ENCODE measurements around the gene REG3A. TPM values are rescaled to one million over a fixed set of nuclear protein-coding genes. Genes with fewer than 3 reads are reported as not detected.

The REG3A gene
- total RNA-seq, 1 donor from 2014 or later: not detected

GRCh38 chr2:79114797-79115494, 44.6 kb downstream of the REG3A start:
- Histone ChIP-seq H3K4me1 (no peaks in the 10 kb centered on the region), H3K36me3 (no peaks in the 10 kb centered on the region), H3K4me3 (no peak overlapping the region), H3K27me3 (no peaks in the 10 kb centered on the region), H3K27ac (no peak overlapping the region), H3K9me3 (no peaks in the 10 kb centered on the region)
- intact Hi-C loops (cut with DNase I): no loop called here
- TF ChIP-seq POLR2AphosphoS5 (IDR thresholded peaks at IDR 0.05; ENCODE audit: insufficient read depth in 1 of 2, low read depth in 1 of 2) (no peak), POLR2A (IDR thresholded peaks at IDR 0.05) (no peak), CTCF (IDR thresholded peaks at IDR 0.05) (no peak)
- DNase-seq (ENCODE audit: extremely low spot score in 2 of 2): no peak

DNA sequence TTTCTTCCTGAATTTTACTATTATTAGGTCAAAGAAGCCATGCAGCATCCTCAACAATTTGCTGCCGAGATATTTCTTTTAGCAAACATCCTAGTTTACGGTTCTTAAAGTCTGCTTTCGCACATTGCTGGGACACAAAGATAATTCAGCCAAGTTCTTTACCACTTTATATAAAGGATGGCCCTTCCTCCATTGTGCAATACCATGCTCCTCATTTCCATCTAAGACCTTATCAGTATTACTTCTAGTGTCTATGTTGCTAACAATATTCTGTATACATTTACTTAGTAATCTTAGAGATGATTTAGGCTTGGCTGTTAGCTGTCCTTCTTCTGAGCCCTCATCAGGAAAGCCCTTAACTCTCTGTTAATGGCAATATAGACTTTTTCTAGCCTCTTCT, 47.3 kb downstream of the REG3A start:
- TF ChIP-seq CTCF (IDR thresholded peaks at IDR 0.05): no peak
- TF ChIP-seq POLR2AphosphoS5 (IDR thresholded peaks at IDR 0.05; ENCODE audit: insufficient read depth in 1 of 2, low read depth in 1 of 2): no peak
- no peak for TF ChIP-seq POLR2A (IDR thresholded peaks at IDR 0.05)
- no peak overlapping the region for H3K4me3 ChIP-seq
- H3K36me3 ChIP-seq: no peaks in the 10 kb centered on the region
- intact Hi-C loops (cut with DNase I): no loop called here
- no peaks in the 10 kb centered on the region for H3K27me3 ChIP-seq
- H3K27ac ChIP-seq: no peak overlapping the region
- no peaks in the 10 kb centered on the region for H3K9me3 ChIP-seq
- H3K4me1 ChIP-seq: no peaks in the 10 kb centered on the region
- DNase-seq (ENCODE audit: extremely low spot score in 2 of 2): no peak

Other genes with a start within 250 kb of the REG3A start
- gene REG3G, start 134.1 kb downstream of the REG3A start, total RNA-seq: not detected
- not detected for gene REG1B, start 71.8 kb downstream of the REG3A start, total RNA-seq
- gene REG1A, start 39.3 kb downstream of the REG3A start, total RNA-seq: not detected